Activated gamma-delta T cell (primary cell): ENCODE data around the gene BEST3.

Experiments
- DNase-seq: peaks from one replicate; lab custom pipeline; 2025; lab: John Stamatoyannopoulos, UW
- total RNA-seq, 2 donors: gene quantifications; one replicate each; lab custom pipeline; 2026; lab: John Stamatoyannopoulos, UW

BEST3 gene
- total RNA-seq: 0 to 0.09 reads per million in 2 donors

- no peak for DNase-seq
Measured at GRCh38 chr12:69698769-69699540, at the start of gene BEST3. Gene BEST3 (minus strand): TSS chr12:69699303. CDS start chr12:69697798, 1,505 bp downstream.

DNA sequence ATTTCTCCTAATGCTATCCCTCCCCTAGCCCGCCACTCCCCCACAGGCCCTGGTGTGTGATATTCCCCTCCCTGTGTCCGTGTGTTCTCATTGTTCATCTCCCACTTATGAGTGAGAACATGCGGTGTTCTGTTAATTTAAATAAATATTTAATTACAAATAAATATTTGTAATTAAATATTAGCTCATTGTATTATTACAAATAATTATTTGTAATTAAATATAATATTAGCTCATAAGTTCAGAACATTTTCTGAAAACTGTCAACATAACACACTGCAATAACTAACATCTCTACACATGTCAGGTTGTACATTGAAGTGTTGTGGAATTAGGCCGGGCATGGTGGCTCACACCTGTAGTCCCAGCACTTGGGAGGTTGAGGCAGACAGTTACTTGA, 45.0 kb upstream of the BEST3 start:
- no peak for DNase-seq

- DNase-seq: peak; percentile 65
Measured at GRCh38 chr12:69739287-69740191, 40.4 kb upstream of the BEST3 start.

DNA sequence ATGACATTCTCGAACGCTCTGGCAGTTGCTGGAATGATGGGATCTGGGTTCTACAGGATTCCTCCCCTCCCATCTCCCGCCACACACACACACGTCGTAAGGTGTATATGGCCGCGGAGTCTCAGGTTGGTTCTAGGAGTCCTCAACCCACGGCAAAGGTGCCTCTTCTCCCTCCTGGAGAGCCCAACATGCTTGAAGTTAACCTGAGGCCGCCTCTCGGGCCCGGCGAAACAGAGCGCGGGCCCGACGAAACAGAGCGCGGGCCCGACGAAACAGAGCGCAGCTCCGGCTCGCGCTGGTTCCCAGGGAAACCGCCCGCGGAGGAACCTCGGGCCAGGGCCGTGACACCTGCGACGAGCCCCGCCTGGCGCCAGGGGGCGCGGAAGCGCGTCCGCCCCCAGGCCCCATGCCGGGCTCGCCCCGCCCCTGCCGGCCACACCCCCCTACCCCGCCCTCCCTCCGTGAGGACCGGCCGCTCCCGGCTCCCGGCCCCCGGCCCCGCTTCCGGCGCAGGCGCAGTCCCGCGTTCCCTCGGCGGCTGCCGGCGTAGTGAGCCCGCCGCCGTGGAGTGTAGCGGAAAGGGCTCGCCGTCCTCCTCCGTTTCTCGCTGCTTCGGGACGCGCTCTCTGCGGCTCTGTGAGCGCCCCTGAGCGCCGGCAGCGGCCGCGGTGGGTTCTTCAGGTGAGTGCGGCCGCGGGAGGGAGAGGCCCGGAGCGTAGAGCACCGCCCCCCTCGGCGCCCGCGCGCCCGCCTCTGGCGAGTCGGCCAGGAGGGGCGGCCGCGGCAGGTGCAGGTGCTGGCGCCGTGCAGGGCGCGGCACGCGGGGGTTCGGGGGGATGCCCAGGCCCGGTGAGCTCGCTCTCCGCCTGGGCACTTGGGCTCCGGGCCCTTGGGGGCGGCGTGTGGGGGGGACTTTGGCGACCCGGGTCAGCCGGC, 39.5 kb upstream of the BEST3 start, which contains the start of gene RAB3IP:
Gene RAB3IP, plus strand, starts transcription at position 510 of the 936 bp plus-strand sequence. CDS start 16,549 bp downstream, outside the sequence.
- peak; percentile 88 for DNase-seq

DNA sequence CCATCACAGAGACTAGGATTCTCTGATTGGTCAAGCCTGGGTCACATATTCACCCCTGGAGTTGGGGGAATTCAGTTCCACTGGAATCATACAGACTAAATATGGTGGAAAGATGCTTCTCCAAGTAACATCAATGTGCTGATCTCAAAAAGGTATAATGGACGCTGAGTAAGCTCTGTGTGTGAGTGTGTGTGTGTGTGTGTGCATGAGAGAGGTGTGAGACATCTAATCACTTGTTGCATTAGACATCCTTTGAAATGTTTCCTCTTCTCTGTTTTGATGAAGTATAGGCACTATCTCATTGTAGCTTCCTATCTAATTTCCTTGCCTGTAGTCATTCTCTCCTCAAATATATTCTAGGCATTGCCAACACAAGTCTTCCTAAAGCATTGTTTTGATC, 34.5 kb upstream of the BEST3 start:
- DNase-seq: no peak

- no peak for DNase-seq
Measured at GRCh38 chr12:69732088-69732487, 33.0 kb upstream of the BEST3 start.

DNA sequence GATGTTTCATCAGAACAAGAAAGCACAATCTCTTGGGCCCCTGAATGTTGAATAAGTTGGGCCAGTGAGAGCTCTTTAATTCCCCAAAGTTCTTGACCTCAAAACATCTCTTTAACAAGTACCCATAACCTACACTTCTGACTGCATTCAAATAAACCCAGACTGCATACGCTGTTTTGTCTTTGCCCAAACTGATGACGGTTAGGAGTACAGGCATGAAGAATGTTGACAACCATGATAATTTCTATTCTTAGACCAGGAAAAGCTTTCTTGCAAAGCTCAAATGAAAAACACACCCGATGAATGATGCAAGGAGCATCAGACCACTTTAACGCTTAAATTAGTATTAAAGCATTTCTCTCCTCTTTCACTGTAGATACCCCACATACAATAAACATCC, 27.8 kb upstream of the BEST3 start:
- no peak for DNase-seq

GRCh38 chr12:69720750-69721149, 21.6 kb upstream of the BEST3 start:
- DNase-seq: no peak

- DNase-seq: no peak
Measured at GRCh38 chr12:69719336-69720316, 20.5 kb upstream of the BEST3 start.

- no peak for DNase-seq
Measured at GRCh38 chr12:69714542-69714941, 15.4 kb upstream of the BEST3 start.

GRCh38 chr12:69712826-69713225, 13.7 kb upstream of the BEST3 start:
- DNase-seq: no peak

DNA sequence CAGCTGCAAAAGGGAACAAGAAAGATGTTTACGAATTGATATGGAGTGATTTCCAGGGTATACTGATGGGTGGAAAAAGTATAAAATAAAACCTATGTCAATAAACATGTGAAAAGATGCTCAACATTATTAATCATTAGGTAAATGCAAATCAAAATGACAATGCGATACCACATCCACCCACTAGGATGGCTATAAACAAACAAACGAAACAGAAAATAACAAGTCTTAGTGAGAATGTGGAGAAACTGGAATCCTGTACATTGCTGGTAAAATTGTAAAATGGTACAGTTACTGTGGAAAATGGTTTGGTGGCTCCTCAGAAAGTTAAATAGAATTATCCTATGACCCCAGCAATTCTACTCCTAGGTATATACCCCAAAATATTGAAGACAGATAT, 9.5 kb upstream of the BEST3 start:
- DNase-seq: no peak

- DNase-seq: no peak
Measured at GRCh38 chr12:69704357-69704756, 5.3 kb upstream of the BEST3 start.

DNA sequence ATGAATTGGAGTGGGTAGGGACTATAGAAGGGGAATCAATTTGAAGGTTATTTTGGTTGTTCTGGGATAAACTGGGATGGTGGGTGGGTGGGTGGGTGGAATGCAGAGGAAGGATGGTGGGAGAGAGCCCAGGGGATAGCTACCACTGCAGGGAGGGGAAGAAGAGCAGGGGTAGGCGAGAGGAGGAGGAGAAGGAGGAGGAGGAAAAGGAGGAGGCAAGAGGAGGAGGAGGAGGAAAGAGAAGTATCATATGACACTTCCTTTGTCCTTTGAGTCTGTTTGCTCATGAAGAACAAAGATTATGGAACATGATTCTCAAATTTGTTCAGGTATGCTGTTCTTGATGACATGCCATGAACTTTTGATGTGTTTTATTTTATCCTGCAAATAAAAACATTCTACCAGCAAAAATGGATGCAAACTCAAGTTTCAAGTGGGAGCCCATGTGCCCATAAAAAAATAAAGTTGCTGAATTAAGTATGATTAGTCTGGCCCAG, 4.1 kb upstream of the BEST3 start:
- no peak for DNase-seq

DNA sequence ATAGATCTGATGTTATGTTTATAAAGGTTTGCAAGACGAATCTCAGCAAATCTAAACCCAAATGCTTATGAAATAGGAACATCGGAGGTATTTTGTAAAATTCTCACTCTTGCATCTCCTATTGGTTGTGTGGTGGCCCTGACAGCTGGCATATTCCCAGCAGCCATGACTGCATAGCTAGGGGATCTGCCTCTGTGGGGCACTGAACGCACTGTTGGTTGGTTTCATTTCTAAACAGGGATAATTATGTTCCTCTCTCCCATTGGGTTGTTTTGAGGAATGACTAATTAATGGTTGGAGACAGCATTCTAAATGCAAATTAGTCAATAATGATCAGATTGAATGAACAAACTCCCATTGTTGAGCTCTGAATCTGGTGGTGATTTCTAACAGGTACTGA, 2.7 kb upstream of the BEST3 start:
- DNase-seq: no peak

DNA sequence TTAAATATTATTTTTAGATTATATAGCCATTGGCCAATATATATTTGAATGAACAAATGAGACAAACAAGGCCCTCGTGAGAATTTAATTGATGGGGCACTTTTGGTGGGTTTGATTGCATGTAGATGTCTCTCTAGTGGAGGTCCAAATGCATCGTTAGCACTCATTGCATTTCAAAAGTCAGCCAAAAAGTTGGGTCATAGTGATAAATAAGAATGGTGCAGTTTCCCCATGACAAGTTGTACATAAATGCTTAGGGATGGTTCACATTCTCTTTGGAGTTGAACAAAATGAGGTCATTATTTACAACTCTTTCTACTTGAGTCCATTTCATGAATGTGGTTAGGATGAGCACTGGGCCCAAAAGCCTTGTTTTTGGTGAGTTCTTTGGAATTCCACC, 1.0 kb downstream of the BEST3 start:
- DNase-seq: no peak

DNA sequence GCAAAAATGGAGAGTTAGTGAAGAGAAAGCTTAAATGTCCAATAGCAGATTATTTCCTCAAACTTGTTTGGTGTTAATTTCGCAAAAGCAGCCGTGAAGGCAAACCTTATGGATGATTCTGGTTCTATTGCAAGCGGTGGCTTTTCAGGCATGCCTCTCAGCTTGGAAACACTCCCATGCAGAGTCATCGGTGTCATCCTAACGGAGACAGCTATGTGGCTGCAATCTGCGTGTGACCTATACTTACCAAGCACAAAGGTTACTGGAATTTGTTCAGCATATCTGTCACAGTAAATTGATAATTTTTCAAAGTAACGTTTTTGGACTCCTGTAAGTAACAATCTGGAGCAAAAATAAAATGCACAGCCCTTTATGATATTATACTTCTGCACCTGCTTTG, 5.0 kb downstream of the BEST3 start:
- DNase-seq: no peak

DNA sequence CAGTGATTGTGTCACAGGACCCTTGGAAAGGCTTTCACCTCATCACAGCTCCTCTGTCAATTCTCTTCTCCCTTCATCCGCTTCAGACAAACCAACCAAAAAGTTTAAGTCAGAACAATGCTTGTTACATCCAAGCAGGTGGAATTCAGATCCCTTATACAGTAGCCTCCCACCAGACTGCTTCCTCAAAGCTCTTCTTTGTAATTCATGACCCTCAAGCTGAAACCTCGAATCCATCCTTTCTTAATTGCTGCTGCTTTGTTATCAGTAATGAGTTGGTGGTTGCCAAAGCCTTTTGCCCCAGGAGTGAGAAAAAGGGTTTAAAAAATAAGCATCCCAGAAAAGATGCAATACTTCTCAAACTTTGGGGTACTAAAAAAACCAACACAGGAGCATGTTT, 9.5 kb downstream of the BEST3 start:
- DNase-seq: no peak

GRCh38 chr12:69688471-69689427, 10.4 kb downstream of the BEST3 start:
- DNase-seq: no peak
